ENCODE results near the gene PAQR7. TPM values are rescaled to one million over a fixed set of nuclear protein-coding genes. Genes with fewer than 3 reads are reported as not detected.

PAQR7 gene
- total and polyA plus RNA-seq, 2 experiments from 2014 or later = 4.0 to 5.2 TPM

DNA sequence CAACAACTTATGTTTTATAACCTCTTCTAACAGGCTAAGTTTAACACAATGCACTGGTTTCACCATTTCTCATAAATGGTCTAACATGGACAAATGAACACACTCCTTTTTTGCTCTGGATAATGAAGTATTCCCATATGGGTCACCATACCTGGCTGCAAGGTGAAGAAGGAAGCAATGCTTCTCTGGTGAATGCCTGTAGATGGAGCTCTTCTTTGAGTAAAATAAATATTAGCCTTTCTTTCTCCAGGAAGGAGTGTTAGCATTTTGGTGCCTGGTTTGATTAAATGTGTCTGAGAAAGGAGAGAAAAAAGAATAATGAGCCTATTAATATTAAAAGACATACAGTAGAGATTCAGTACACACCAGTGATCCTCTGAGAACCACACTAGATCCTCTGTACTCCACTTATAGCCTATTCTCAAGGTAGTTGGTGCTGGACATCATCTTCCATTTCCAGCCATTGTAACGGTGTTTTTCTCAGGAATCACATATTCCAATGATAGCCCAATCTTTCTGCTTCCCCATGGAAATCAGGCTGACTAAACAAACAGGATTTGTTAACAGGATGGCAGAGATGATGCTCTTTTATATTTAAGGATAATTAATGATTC, 38.1 kb downstream of the PAQR7 start:
- TF ChIP-seq CREB1 (CRISPR knock-in tag; IDR thresholded peaks at IDR 0.05; ENCODE audit: low read depth) (no peak), CTCF (conservative IDR thresholded peaks at IDR 0.05; ENCODE audit: low read depth in 2 of 2) (peak; percentile 59 to 66)
- no peak overlapping the region for H2AFZ ChIP-seq
- no peak overlapping the region for H3K4me3 ChIP-seq
- ATAC-seq (peak; percentile 72), DNase-seq (ENCODE audit: low spot score) (peak; percentile 62)
- no peaks in the 10 kb centered on the region for H3K9me2 ChIP-seq (ENCODE audit: insufficient read depth)
- H3K79me2 ChIP-seq (replicated peaks; ENCODE audit: insufficient read depth) = peaks cover 53% of the 10 kb centered on the region
- H3F3A ChIP-seq (replicated peaks; ENCODE audit: low read depth) = no peaks in the 10 kb centered on the region; the same call in 1 of the 2 replicates
- H3K36me3 ChIP-seq (ENCODE audit: insufficient read depth) = peaks cover 30% of the 10 kb centered on the region
- H3K9me3 Mint-ChIP-seq = no peaks in the 10 kb centered on the region
- H3K27ac Mint-ChIP-seq = no peak overlapping the region
- no peak overlapping the region for H3K27ac ChIP-seq (ENCODE audit: low read depth)
- no peaks in the 10 kb centered on the region for H3K4me1 ChIP-seq (ENCODE audit: insufficient read depth)
- no peak overlapping the region for H3K4me2 ChIP-seq
- H3K27me3 ChIP-seq (ENCODE audit: insufficient read depth) = no peaks in the 10 kb centered on the region
- peaks cover 39% of the 10 kb centered on the region for H3K36me3 Mint-ChIP-seq (ENCODE audit: low read depth)
- peaks cover 3% of the 10 kb centered on the region; the same call in 1 of the 3 replicates for H3K4me1 Mint-ChIP-seq
- H3K27me3 Mint-ChIP-seq (ENCODE audit: insufficient read depth, low read depth, poor library complexity) = no peaks in the 10 kb centered on the region
- H4K20me1 ChIP-seq (replicated peaks; ENCODE audit: insufficient read depth) = peaks cover 44% of the 10 kb centered on the region
- no peak overlapping the region for H3K4me3 Mint-ChIP-seq

DNA sequence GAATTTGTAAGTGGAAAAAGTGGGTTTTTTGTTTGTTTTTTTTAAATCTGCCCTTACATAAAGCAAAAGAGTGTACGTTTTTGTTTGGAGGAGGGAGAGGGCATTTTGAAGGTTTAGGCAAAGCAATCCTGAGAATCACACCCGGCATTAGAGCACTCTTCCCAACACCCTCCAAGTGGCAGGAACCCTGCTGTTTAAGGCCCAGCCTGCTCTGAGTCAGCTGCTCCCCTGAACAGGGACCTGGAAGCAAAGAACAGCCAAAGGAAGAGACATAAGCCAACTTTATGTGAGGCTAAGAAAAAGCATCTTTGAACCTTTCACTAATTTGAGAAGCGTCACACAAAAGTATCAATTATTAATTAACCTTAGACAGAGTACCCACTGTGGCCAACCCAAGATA, 38.8 kb downstream of the PAQR7 start:
- Histone ChIP-seq H4K20me1 (replicated peaks; ENCODE audit: insufficient read depth) (peaks cover 44% of the 10 kb centered on the region), H2AFZ (no peak overlapping the region), H3K27ac (ENCODE audit: low read depth) (no peak overlapping the region), H3K9me2 (ENCODE audit: insufficient read depth) (no peaks in the 10 kb centered on the region), H3K27me3 (ENCODE audit: insufficient read depth) (no peaks in the 10 kb centered on the region), H3K4me2 (no peak overlapping the region), H3K79me2 (replicated peaks; ENCODE audit: insufficient read depth) (peaks cover 46% of the 10 kb centered on the region), H3K36me3 (ENCODE audit: insufficient read depth) (peaks cover 37% of the 10 kb centered on the region), H3K4me3 (no peak overlapping the region), H3F3A (replicated peaks; ENCODE audit: low read depth) (no peaks in the 10 kb centered on the region; the same call in 1 of the 2 replicates), H3K4me1 (ENCODE audit: insufficient read depth) (no peaks in the 10 kb centered on the region)
- Mint-ChIP-seq H3K9me3 (no peaks in the 10 kb centered on the region), H3K27ac (no peak overlapping the region), H3K27me3 (ENCODE audit: insufficient read depth, low read depth, poor library complexity) (no peaks in the 10 kb centered on the region), H3K36me3 (ENCODE audit: low read depth) (peaks cover 43% of the 10 kb centered on the region), H3K4me1 (peaks cover 3% of the 10 kb centered on the region; the same call in 1 of the 3 replicates), H3K4me3 (no peak overlapping the region)
- no peak for ATAC-seq
- DNase-seq (ENCODE audit: low spot score) = no peak
- TF ChIP-seq REST (IDR thresholded peaks at IDR 0.05; ENCODE audit: unreplicated experiment) (no peak), JUNB (IDR thresholded peaks at IDR 0.05; ENCODE audit: unreplicated experiment) (no peak), POLR2AphosphoS5 (IDR thresholded peaks at IDR 0.05; ENCODE audit: low read depth) (no peak), ZNF331 (CRISPR knock-in tag; IDR thresholded peaks at IDR 0.05; ENCODE audit: low read depth) (no peak), CTCF (conservative IDR thresholded peaks at IDR 0.05; ENCODE audit: low read depth in 2 of 2) (no peak), ZNF114 (CRISPR knock-in tag; IDR thresholded peaks at IDR 0.05) (no peak), EZH2 (IDR thresholded peaks at IDR 0.05; ENCODE audit: low read depth, unreplicated experiment) (no peak), NANOG (IDR thresholded peaks at IDR 0.05; ENCODE audit: borderline replicate concordance) (no peak), CREB1 (CRISPR knock-in tag; IDR thresholded peaks at IDR 0.05; ENCODE audit: low read depth) (no peak), EZH2phosphoT487 (IDR thresholded peaks at IDR 0.05; ENCODE audit: unreplicated experiment) (no peak), STAT1 (IDR thresholded peaks at IDR 0.05; ENCODE audit: unreplicated experiment) (no peak)
- TF ChIP-seq, protein P1, sequence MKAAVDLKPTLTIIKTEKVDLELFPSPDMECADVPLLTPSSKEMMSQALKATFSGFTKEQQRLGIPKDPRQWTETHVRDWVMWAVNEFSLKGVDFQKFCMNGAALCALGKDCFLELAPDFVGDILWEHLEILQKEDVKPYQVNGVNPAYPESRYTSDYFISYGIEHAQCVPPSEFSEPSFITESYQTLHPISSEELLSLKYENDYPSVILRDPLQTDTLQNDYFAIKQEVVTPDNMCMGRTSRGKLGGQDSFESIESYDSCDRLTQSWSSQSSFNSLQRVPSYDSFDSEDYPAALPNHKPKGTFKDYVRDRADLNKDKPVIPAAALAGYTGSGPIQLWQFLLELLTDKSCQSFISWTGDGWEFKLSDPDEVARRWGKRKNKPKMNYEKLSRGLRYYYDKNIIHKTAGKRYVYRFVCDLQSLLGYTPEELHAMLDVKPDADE (IDR thresholded peaks at IDR 0.05) = no peak

Measured in GM23338 (cell line).